IPS DF 19.7 (cell line): ENCODE data around the gene STARD3.

ENCODE experiments used
- DNase-seq: peaks from one replicate; pipeline ENCODE4 v3.0.0-alpha.2; 2013; ENCODE audit warnings: low read depth, low spot score

Gene STARD3

DNA sequence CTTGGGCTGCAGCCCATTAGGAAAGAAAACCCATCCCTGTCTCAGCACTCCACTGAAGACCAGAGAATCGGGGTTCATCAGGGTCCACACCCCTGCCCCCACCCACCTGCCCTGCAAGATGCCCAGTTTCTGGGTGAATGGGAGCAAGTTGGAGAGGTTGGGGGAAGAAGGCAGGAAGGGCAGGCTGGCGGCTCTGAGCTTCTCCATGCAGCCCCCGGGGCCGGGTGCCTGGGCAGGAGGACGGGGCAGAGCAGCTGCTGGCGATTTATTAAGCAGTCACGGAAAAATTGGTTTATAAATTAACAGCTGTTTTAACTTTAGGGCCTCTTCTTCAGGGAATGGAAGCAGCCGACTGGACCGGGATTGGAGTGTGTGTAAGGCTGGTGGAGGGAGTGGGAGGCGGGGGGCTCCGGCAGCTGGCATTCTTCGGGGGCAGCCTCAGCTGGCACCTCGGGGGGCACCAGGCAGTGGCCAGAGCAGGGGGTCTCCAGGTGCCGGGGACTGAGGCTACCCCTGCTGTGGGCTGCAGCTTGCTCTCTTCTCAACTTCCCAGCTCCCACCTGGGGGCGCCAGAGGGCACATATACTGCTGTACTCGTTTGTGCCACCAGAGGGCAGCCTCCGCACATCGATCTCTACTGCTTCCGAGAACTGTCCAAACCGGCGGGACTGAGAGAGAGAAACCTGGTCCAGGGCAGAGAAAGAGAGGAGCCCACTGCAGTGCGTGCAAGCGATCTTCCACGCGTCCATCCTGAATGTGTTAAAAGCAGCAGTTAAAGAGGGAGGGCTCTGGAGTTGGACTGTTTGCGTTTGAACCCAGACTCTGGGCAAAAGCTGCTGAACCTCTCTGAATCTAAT, 15.2 kb upstream of the STARD3 start:
- no peak for DNase-seq

- DNase-seq, result no peak
These were observed 14.5 kb upstream of the STARD3 start for GRCh38 chr17:39622380-39623006.

- DNase-seq, result no peak
These were observed 13.5 kb upstream of the STARD3 start for GRCh38 chr17:39623356-39623950.

GRCh38 chr17:39624313-39624712, 12.6 kb upstream of the STARD3 start:
- DNase-seq, result no peak

- DNase-seq, result no peak
These were observed 11.7 kb upstream of the STARD3 start for GRCh38 chr17:39625198-39625785.

DNA sequence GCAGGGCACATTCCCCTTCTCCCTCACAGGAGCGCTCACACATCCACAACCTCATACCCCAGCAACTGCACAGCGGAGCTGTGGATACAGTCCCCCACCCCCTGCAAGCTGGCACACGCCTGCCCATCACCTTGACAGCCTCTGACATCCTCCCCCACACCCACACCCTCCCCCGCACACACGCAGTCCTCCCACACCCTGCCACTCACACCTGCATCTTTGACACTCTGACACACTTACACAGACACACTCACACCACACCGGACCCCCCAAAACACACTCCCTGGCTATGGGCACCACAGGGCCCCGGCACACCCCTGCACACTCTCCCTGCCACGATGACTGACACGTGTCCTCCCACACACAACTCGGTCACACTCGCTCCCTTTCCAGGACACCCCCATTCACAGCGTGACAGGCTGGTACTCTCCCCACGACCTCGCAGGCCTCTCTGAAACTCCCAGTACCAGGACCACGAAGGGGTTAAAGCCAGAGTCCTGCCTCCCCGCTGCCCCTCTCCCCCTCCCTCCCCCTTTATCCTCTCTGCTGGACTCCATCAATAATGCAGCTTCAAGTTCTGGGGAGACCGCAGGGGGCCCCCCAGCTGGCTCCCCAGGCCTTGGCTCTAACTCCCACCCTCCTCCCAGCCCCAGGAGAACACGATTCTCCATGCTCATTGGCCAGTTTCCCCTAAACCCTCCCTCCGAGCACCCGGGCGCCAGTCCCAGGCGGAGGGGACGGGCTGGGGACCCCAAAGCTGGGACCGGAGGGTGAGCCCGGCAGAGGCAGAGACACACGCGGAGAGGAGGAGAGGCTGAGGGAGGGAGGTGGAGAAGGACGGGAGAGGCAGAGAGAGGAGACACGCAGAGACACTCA, 10.5 kb upstream of the STARD3 start, which contains the start of gene PPP1R1B:
PPP1R1B (plus strand) TSS at position 782 of the 876 bp plus-strand sequence. CDS start 441 bp downstream, outside the sequence.
- no peak for DNase-seq

DNA sequence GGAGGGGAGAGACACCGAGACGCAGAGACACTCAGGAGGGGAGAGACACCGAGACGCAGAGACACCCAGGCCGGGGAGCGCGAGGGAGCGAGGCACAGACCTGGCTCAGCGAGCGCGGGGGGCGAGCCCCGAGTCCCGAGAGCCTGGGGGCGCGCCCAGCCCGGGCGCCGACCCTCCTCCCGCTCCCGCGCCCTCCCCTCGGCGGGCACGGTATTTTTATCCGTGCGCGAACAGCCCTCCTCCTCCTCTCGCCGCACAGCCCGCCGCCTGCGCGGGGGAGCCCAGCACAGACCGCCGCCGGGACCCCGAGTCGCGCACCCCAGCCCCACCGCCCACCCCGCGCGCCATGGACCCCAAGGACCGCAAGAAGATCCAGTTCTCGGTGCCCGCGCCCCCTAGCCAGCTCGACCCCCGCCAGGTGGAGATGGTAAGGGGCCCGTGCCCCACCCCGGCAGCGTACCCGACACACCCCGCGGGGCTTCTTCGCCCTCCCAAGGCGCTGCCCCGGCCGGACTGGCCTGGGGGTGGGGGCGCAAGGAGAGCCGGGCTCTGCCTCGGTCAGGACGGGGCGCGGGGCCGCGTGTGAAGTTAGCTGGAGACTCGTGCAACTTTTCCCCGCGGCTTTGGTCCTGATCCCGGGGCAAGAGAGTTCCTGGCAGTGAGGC, 9.8 kb upstream of the STARD3 start:
- DNase-seq, result no peak

GRCh38 chr17:39627712-39628516, 9.0 kb upstream of the STARD3 start:
- DNase-seq, result no peak

GRCh38 chr17:39628655-39629493, 8.1 kb upstream of the STARD3 start:
- no peak for DNase-seq

DNA sequence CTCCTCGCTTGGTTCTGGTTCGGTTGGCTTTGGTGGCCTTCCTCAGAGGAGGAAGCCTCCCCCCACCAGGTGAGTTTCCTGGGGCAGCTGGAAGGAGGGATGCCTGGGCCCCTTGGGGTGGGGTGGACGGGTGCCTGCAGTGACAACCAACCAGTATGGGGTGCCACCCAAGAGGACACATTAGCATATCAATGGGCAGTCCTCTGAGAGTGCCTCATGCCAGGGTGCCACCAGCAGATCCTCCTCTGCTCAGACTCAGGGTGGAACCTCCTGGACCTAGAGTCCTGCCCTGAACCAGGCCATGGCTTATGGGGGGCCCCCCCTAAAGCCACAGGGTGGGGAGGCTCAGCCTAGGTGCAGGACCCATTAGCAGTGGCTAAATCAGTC, 7.5 kb upstream of the STARD3 start:
- DNase-seq, result no peak

DNA sequence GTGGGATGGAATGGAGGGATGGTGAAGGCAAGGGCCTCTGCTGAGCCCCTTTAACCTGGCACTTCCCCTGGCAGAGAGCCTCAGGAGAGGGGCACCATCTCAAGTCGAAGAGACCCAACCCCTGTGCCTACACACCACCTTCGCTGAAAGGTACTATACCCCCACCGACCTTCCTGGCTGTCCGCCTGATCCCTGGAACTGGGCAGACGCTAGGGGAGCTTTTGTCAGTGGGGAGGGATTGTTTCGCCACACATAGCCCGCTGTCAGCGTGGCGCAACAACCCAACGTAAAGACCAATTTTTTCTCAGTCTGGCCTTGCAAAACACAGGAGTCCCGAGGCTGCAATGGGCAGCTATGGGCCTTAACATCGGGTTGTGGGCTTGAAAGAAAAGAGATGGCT, 7.0 kb upstream of the STARD3 start:
- no peak for DNase-seq

- peak; percentile 80 for DNase-seq
These were observed 5.5 kb upstream of the STARD3 start for GRCh38 chr17:39631403-39631802.

- DNase-seq, result no peak
These were observed 4.6 kb upstream of the STARD3 start for GRCh38 chr17:39632153-39632941.

- DNase-seq, result no peak
These were observed 3.3 kb upstream of the STARD3 start for GRCh38 chr17:39633570-39634183.

- DNase-seq, result no peak
These were observed 2.5 kb upstream of the STARD3 start for GRCh38 chr17:39634384-39634871.

DNA sequence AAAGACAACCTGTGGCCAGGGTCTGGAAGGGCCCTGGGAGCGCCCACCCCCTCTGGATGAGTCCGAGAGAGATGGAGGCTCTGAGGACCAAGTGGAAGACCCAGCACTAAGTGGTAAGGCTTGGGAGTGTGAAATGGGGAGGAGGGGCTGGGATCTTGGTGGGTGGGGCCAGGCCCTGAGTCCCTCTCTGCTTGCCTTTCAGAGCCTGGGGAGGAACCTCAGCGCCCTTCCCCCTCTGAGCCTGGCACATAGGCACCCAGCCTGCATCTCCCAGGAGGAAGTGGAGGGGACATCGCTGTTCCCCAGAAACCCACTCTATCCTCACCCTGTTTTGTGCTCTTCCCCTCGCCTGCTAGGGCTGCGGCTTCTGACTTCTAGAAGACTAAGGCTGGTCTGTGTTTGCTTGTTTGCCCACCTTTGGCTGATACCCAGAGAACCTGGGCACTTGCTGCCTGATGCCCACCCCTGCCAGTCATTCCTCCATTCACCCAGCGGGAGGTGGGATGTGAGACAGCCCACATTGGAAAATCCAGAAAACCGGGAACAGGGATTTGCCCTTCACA, 1.2 kb upstream of the STARD3 start:
- no peak for DNase-seq

DNA sequence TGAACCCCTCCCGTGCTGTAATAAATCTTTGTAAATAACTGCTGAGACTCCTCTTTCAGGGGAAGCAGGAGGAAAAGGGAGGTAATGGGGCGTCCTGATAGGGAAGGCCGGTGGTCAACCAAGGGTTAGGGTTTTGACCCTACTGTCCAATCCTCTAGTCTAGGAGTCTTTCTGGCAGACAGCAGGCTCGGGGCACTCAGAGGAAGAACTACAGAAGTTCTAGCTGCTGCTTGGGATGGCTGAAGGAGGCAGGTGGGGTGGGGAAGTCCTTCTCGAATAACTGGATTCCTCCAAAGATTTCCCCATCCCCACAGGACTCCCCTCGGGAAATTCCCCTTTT, 387 bp upstream of the STARD3 start:
- DNase-seq, result no peak
